Urothelium cell line (cell line): ENCODE results near the gene S1PR2.

ENCODE experiments used
- DNase-seq: peaks from one replicate; pipeline ENCODE4 v3.0.0; 2011; ENCODE audit warnings: low spot score, mixed read lengths
- FAIRE-seq: peaks from 2 replicates; lab custom pipeline; 2011; peaks lifted over from hg19 to GRCh38; lab: Jason Lieb, UNC

The S1PR2 gene, protein sequence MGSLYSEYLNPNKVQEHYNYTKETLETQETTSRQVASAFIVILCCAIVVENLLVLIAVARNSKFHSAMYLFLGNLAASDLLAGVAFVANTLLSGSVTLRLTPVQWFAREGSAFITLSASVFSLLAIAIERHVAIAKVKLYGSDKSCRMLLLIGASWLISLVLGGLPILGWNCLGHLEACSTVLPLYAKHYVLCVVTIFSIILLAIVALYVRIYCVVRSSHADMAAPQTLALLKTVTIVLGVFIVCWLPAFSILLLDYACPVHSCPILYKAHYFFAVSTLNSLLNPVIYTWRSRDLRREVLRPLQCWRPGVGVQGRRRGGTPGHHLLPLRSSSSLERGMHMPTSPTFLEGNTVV

DNA sequence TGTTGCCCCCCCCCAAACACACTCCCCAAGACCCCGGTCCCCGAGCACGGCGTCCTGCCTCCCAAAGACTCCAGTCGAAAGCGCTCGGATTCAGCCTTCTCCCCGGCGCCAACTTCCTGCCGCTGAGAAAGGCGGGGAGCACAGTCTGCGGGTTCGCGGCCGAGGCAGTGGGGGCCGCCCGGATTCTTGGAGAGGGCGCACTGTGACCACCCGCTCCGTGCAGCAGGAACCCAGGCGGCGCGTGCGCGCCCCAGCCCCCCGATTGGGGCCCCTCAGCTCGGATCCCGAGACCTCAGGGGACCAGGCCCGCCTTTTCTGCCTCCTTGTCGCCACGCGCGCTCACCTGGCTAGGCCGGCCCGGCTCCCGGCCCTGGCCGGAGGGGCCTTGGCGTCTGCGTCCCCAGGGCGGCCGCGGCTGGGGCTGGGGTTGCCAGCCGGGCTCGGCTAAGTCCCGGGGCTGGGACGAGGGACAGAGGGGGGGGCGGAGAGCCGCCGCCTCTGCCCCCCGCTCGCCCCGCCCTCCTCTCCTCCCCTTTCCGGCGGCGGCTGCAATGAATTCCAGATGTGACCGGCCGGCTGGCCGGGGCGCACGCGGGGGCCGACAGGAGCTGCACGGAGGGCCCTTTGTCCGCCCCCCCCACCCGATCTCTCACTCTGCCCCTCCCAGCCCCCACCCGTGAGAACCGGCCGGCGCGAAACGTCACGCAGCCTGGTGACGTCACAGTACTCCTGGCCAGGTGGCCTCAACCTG lies at the start of gene S1PR2:
TSS of gene S1PR2 (minus strand) at position 471 of the 751 bp plus-strand sequence. CDS start 6,426 bp downstream, outside the sequence.
- DNase-seq (peak; percentile 81), FAIRE-seq (no peak)

DNA sequence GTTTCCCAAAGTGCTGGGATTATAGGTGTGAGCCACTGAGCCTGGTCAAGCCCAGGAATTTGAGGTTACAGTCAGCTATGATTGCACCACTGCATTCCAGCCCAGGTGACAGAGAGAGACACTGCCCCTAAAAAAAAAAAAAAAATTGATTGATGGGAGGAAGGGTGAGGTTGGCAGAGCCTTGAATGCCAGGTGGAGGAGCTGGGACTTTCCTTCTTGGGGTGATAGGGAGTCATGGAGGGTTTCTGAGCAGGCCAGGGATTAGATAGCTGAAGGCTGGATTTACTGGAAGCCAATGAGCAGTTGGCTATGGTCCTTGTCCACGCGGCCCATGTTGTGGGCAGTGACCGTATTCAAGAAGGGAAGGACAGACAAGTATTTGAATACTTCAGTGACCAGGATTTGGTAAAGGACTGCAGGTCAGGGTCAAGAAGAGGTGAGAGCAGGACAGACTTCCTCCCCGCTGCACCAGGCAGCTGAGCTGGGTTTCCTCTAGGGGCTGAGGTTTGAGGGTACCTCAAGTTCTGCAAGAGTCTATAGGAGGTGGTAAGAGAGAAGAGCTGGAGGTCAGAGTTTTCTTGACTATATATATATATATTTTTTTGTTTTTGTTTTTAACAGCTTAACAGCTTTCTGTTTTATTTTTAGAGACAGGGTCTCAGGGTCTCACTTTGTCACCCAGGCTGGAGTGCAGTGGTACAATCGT lies 48.8 kb upstream of the S1PR2 start:
- DNase-seq = no peak

DNA sequence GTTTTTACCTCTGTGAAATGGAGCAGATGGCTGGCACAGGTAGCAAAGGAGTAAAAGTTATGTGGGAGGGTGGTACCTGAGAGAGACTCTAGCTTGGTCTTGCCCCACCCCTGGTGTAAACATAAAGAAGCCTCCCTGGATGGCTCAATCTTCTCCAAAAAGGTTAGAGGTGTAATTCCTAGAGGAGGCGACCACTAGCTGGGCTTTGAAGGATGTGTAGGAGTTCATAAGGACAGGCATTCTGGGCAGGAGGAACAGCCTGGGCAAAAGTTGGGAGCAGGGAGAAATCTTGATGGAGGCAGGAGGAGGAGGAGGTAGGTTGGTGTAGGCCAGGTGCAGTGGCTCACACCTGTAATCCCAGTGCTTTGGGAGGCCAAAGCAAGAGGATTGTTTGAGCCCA lies 47.8 kb upstream of the S1PR2 start:
- DNase-seq (no peak), FAIRE-seq (no peak)

More for the DNA sequence above, 48.8 kb upstream of the S1PR2 start:
- FAIRE-seq = no peak

DNA sequence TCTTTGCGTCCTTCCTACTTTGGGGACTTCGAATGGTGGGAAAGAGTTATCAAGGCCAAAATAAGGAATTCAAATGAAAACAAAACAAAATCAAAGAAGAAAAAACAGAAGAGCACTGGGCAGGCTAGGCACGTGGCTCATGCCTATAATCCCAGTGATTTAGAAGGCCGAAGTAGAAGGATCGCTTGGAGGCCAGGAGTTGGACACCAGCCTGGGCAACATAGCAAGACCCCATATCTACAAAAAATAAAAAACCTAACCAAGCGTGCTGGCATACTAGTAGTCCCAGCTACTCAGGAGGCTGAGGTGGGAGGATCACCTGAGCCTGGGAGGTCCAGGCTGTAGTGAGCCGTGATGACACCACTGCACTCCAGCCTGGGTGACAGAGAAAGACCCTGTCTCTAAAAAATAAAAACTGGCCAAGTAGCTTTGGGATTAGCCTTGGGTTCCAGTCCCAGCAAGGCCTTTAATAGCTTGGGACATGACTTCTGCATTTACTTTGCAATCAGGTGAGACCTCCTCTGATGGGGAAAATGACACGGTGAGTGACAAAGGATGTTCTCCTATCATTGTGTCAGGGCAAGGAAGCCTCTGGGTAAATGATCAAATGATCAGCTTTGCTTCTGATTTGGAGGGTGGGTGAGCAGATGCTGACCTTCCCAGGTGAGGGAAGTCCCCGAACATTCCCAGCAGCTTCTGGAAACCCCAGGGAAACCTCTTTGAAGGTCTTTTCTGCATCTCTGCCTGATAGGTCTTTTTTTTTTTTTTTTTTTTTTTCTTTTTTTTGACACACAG lies 46.9 kb upstream of the S1PR2 start:
- FAIRE-seq (no peak), DNase-seq (no peak)

DNA sequence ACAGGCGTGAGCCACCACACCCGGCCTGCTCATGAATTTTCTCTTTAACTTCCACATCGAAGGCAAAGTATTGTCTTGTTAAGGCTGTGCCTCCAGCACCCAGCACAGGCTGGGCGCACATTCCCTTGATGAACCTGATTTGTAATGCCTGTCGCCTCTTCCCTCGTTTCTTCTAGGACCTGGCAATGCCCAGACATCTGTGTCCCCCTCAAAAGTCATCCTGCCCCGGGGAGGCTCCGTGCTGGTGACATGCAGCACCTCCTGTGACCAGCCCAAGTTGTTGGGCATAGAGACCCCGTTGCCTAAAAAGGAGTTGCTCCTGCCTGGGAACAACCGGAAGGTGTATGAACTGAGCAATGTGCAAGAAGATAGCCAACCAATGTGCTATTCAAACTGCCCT lies 43.5 kb upstream of the S1PR2 start:
- FAIRE-seq (no peak), DNase-seq (no peak)

DNA sequence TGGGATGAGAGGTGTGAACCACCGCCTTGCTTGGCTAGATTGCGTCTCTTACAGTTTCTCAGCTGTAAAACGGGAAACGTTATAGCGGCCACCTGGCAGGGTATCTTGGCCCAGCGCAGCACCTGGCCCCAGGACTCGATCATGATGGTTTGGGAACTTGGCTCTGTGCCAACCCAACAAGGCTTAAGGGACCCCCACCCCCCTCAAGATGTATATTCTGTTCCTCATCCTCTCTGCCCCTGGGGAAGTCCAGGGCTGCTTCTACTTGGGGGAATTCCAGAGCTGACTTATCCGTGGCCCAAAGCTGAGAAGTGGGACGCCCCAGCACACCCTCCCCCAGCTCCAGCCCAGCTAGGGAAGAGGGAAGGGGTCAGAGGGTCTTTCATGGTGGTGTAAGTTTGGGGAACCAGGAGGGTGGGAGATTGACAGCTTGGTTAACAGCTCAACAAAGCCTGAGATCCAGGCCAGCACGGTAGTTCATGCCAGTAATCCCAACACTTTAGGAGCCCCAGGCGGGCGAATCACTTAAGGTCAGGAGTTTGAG lies 40.5 kb upstream of the S1PR2 start:
- DNase-seq (no peak), FAIRE-seq (no peak)

DNA sequence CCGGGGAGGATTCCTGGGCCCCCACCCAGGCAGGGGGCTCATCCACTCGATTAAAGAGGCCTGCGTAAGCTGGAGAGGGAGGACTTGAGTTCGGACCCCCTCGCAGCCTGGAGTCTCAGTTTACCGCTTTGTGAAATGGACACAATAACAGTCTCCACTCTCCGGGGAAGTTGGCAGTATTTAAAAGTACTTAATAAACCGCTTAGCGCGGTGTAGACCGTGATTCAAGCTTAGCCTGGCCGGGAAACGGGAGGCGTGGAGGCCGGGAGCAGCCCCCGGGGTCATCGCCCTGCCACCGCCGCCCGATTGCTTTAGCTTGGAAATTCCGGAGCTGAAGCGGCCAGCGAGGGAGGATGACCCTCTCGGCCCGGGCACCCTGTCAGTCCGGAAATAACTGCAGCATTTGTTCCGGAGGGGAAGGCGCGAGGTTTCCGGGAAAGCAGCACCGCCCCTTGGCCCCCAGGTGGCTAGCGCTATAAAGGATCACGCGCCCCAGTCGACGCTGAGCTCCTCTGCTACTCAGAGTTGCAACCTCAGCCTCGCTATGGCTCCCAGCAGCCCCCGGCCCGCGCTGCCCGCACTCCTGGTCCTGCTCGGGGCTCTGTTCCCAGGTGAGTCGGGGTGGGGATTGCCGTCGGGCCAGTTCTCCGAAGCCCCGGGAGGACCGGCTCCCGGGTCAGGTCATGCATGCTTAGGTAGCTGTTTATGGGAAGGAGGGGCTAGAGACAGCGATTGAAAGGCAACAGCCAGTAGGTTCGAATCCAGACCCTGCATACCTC lies 39.7 kb upstream of the S1PR2 start, which contains the start of gene ICAM1:
TSS of gene ICAM1 (plus strand) at position 505 of the 779 bp plus-strand sequence. CDS start at position 545, 40 bp downstream.
- DNase-seq = no peak
- FAIRE-seq = no peak

DNA sequence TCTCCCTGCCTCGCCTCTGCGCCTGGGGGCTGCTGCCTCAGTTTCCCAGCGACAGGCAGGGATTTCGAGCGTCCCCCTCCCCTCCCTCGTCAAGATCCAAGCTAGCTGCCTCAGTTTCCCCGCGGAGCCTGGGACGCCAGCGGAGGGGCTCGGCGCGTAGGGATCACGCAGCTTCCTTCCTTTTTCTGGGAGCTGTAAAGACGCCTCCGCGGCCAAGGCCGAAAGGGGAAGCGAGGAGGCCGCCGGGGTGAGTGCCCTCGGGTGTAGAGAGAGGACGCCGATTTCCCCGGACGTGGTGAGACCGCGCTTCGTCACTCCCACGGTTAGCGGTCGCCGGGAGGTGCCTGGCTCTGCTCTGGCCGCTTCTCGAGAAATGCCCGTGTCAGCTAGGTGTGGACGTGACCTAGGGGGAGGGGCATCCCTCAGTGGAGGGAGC lies 39.1 kb upstream of the S1PR2 start:
- DNase-seq = no peak
- FAIRE-seq = no peak

DNA sequence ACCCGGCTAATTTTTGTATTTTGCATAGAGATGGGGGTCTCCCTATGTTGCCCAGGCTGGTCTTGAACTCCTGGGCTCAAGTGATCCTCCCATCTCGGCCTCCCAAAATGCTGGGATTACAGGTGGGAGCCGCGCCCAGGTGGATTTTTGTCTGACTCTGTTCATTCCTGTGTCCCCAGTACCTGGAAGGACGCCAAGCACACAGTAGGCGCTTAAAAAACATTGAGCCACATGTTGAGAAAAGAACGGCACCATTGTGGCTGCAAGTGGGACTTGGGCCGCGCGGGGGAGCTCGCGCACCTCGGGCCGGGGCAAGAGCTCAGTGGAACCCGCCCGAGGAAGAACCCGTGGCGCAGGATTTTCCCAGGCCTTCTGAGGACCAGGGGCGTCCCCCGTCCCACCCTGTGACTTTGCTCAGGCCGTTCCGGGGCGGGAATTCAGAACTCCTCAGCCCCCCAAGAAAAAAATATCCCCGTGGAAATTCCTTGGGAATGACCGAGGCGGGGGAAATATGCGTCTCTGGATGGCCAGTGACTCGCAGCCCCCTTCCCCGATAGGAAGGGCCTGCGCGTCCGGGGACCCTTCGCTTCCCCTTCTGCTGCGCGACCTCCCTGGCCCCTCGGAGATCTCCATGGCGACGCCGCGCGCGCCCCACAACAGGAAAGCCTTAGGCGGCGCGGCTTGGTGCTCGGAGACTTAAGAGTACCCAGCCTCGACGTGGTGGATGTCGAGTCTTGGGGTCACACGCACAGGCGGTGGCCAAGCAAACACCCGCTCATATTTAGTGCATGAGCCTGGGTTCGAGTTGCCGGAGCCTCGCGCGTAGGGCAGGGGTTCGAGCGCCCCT lies 38.4 kb upstream of the S1PR2 start:
- FAIRE-seq = no peak
- DNase-seq = peak; percentile 79

DNA sequence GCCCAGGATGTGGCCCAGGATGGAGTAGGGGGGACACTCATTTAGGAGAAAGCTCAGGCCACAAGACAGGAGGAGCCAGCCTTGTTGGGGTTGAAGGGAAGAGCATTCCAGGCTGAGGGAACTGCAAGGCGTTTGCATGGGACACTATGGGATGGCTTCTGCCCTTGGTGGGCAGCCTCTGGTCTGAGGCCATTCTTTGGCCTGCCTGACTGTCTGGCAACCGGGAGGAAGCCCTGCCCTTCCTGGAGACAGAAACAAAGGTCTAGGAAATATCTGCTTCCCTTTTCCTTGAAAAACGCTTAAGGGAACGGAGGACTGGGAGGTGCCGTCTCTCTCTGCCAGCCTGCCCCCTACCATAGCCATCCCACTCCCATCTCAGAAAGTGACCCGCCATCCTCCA lies 36.9 kb upstream of the S1PR2 start:
- no peak for FAIRE-seq

DNA sequence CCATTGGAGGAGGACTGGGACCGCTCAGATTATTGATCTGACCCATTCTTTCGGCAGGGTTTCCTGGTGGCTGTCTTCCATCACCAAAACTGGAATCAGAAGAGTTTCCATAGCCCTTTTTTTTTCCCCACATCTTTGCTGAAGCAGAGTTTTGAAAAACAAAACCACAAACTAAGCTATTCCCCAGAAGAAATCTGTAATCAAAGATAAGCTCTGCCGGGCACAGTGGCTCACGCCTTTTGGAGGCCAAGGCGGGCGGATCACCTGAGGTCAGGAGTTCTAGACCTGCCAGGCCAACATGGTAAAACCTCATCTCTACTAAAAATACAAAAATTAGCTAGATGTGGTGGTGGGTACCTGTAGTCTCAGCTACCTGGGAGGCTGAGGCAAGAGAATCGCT lies 35.6 kb upstream of the S1PR2 start:
- FAIRE-seq (no peak), DNase-seq (no peak)

More for the DNA sequence above, 36.9 kb upstream of the S1PR2 start:
- no peak for DNase-seq

DNA sequence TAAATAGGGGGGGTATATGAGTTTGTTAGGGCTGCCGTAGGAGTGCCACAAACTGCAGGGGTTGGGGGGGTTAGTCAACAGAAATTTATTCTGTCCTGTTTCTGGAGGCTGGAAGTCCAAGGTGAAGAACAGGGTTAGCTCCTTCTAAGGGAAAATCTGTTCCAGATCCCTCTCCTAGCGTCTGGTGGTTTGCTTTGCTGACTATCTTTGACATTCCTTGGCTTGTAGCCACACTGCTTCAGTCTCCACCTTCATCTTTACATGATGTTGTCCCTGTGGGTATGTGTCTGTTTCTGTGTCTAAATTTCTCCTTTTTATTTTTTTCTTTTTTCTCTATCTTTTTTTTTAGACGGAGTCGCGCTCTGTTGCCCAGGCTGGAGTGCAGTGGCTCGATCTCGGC lies 31.6 kb upstream of the S1PR2 start:
- FAIRE-seq = no peak
- DNase-seq = no peak

DNA sequence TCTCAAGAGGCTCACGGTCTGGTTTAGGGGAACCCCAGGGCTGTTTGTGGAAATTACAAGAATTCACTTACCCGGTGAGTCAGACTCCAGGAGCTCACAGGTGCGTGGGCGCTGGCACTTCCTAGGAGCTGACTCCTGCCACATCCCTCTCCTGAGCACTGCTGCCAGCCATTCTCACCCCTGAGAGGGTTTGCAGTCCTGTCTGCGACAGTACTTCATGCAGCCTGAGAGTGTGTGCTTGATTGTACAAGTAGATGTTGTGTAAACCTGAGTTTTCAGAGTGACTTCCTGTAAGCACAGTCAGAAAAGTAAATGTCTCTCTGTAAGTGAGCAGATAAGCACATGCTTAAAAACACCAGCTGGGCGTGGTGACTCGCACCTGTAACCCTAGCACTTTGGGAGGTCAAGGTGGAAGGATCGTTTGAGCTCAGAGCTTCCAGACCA lies 29.0 kb upstream of the S1PR2 start:
- no peak for DNase-seq
- no peak for FAIRE-seq

DNA sequence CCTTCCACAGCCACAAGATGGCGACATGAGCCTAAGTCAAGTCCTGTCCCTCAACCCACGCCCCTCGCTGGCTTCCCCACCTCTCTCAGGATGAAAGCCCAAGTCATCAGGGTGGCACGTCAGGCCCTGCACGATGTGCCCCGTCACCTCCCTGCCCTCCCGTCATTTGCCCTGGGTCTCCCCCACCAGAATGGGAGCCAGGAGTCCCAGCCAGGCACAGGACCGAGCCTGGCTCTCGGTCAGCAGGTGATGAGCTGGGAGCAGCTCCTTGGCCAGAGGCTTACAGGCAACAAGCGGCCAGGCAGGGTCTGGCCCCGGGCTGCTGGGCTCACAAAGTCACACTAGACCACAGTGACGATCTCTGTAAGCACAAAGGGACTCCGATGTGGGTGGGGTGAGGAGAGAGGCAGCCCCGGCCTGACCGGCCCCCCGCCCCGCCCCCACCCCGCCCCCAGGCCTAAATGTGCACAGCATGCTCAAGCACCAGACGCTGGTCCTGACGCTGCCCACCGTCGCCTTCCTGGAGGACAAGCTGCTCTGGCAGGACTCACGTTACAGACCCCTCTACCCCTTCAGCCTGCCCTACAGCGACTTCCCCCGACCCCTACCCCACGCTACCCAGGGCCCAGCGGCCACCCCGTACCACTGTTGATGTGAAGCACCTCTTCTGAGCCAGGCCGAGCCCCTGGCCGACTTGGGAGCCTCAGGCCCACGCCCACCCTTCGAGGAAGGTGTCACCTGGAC lies 28.2 kb upstream of the S1PR2 start:
- DNase-seq = peak; percentile 64

DNA sequence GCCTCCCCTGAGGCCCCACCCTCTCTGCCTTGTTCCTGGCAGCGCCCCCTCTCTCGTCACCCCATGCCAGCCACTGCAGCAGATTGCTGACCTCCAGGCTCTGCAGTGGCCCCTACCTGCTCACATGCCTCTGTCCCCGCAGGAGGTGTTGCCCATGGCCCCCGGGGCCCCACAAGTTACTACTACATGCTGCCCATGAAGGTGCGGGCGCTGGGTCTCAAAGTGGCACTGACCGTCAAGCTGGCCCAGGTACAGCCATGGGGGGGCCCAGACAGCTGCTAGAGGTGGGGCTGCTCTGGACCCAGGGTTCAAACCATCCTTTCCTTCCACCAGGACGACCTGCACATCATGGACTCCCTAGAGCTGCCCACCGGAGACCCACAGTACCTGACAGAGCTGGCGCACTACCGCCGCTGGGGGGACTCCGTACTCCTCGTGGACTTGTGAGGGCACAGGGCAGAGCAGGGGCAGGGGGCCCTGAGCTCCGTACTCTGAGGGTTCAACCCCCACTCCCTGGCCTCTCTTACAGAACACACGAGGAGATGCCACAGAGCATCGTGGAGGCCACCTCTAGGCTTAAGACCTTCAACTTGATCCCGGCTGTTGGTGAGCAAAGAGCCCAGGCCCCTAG lies 27.1 kb upstream of the S1PR2 start:
- FAIRE-seq (no peak), DNase-seq (no peak)

More for the DNA sequence above, 28.2 kb upstream of the S1PR2 start:
- no peak for FAIRE-seq

DNA sequence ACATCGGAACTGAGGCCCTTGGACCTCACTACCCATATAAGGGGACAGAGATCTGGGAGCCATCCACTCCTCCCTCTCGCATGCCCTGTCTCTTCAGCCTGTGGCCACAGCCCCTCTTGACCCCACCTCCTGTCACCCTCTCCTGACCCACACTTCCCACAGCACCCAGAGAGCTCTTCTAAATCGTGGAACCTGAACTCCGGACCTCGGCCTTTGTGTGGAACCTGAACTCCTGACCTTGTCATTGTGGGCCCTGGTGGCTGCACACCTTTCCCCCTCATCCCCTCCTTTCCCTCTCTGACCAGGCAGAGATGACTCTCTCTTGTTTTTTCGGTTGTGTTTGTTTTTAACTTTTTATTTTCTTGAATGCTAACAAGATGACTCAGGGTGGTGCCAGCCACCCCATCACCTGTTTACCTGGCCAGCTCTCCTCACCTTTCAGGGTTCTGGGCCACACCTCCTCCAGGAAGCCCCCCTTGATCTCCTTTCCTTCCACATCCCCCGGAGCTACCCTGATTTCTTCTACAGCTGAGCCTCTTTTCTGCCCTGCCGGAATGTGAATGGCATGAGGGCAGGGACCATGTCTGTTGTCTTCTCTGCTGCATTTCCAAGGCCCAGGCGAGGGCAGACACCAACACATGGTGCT lies 26.0 kb upstream of the S1PR2 start:
- FAIRE-seq (no peak), DNase-seq (no peak)

DNA sequence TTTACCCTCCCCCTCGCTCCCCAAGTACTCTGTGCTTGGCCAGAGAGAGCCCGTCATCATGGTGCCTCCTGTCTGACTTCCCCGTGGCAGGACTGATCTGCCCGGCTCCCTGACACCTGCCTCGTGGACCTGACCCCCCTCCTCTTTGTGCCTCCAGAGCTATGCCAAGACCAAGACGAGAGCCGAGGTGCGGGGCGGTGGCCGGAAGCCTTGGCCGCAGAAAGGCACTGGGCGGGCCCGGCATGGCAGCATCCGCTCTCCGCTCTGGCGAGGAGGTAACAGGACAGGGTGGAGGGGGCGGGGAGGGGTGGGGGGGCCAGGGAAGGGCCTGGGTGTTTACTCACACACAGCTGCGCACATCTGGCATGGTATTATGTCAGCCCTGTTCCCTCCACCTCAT lies 25.4 kb upstream of the S1PR2 start:
- FAIRE-seq (no peak), DNase-seq (no peak)
